ENCODE measurements around the gene CLEC10A. TPM values are rescaled to one million over a fixed set of nuclear protein-coding genes. Genes with fewer than 3 reads are reported as not detected.

The CLEC10A gene
- total RNA-seq, 4 donors from 2014 or later = 0.46 to 5.4 (median 1.9) TPM

DNA sequence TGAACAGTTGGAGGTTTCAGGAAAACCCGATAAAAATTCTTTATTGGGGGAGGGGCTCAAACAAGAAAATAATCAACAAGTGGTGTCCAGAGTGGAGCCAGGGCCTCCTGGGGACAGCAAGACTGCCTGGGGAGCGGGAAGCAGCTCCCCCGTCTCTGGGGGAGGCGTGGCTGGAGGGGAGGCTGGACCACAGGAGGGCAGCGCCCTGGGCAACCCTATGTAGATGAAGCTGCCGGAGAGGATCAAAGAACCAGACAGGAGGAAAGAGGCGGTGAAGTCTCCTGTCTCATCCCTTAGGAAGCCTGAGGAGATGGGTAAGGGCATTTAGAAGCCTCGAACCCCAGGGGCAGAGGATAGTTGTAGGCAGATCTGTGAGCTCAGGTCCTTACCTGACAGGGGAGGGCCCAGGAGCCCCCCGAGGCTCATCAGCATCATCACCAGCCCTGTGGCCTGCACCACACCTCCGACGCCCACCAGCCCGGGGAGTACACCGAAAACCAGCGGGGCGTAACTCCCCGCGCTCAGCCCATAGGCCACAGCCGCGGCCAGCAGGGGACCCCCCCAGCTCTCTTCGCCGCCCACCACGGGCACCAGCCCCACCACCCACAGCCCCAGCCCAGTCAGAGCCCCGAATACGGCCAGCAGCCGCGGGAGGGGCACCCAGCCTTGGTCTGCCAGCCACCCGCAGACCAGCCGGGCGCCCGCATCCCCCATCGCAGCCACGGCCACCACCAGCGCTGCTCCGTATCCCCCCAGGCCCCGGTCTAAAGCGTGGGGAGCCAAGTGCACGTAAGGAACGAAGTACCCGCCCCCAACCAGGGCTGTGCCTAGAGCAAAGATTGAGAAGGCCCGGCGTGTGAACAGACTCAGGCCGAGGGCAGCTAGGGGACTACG, 38.2 kb downstream of the CLEC10A start:
- intact Hi-C loops (cut with DNase I; ENCODE audit: low total_unique reads) = no loop called here

DNA sequence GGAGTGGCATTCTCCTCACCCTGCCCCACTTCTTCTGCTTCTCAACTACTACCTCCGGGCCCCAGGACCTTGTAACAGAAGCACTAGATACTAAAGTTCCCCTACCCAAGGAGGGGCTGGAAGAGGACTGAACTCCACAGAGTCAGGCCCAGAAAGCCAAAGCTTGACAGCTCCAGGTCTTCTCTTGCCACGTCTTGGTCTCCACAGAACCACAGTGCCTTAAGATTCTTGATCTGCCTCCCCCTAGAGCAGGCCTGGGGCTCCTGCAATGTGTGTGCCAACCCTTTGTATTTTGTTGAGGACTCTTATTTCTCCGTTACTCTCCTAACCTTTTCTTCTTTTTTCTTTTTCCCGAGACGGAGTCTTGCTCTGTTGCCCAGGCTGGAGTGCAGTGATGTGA, 40.2 kb downstream of the CLEC10A start:
- intact Hi-C loops (cut with DNase I; ENCODE audit: low total_unique reads) = no loop called here
- H3K4me3 ChIP-seq (ENCODE audit: low read depth, poor library complexity, severe bottlenecking) = no peak overlapping the region
- 91 to 96% methylated on average over 5 of the region's 5 CpGs for WGBS, 2 donors
- no peak for TF ChIP-seq POLR2A (IDR thresholded peaks at IDR 0.05)
- TF ChIP-seq, protein P1, sequence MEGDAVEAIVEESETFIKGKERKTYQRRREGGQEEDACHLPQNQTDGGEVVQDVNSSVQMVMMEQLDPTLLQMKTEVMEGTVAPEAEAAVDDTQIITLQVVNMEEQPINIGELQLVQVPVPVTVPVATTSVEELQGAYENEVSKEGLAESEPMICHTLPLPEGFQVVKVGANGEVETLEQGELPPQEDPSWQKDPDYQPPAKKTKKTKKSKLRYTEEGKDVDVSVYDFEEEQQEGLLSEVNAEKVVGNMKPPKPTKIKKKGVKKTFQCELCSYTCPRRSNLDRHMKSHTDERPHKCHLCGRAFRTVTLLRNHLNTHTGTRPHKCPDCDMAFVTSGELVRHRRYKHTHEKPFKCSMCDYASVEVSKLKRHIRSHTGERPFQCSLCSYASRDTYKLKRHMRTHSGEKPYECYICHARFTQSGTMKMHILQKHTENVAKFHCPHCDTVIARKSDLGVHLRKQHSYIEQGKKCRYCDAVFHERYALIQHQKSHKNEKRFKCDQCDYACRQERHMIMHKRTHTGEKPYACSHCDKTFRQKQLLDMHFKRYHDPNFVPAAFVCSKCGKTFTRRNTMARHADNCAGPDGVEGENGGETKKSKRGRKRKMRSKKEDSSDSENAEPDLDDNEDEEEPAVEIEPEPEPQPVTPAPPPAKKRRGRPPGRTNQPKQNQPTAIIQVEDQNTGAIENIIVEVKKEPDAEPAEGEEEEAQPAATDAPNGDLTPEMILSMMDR (IDR thresholded peaks at IDR 0.05) = no peak
- DNase-seq (ENCODE audit: low spot score in 2 of 2) = no peak

More for the DNA sequence above, 38.2 kb downstream of the CLEC10A start:
- TF ChIP-seq, protein P1 (IDR thresholded peaks at IDR 0.05) = no peak
- no peak for TF ChIP-seq POLR2A (IDR thresholded peaks at IDR 0.05)
- no peak for DNase-seq (ENCODE audit: low spot score in 2 of 2)
- 49 to 51% methylated on average over 30 to 36 of the region's 43 CpGs for WGBS, 2 donors
- H3K4me3 ChIP-seq (ENCODE audit: low read depth, poor library complexity, severe bottlenecking) = no peak overlapping the region

DNA sequence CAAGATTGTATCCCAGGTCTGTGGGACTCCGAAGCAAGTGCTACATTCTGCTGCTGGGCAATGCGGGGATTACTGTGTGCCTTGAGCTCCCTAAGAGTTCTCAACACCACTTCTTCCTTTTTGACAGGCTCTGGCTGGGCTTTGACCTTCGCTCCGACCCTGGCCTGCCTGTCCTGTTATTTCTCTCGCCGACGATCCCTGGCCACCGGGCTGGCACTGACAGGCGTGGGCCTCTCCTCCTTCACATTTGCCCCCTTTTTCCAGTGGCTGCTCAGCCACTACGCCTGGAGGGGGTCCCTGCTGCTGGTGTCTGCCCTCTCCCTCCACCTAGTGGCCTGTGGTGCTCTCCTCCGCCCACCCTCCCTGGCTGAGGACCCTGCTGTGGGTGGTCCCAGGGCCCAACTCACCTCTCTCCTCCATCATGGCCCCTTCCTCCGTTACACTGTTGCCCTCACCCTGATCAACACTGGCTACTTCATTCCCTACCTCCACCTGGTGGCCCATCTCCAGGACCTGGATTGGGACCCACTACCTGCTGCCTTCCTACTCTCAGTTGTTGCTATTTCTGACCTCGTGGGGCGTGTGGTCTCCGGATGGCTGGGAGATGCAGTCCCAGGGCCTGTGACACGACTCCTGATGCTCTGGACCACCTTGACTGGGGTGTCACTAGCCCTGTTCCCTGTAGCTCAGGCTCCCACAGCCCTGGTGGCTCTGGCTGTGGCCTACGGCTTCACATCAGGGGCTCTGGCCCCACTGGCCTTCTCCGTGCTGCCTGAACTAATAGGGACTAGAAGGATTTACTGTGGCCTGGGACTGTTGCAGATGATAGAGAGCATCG, 41.8 kb downstream of the CLEC10A start:
- 90 to 91% methylated on average over 19 of the region's 19 CpGs for WGBS, 2 donors
- TF ChIP-seq POLR2A (IDR thresholded peaks at IDR 0.05) = no peak
- TF ChIP-seq, protein P1 (IDR thresholded peaks at IDR 0.05) = no peak
- no peak for DNase-seq (ENCODE audit: low spot score in 2 of 2)
- intact Hi-C loops (cut with DNase I; ENCODE audit: low total_unique reads) = no loop called here
- no peak overlapping the region for H3K4me3 ChIP-seq (ENCODE audit: low read depth, poor library complexity, severe bottlenecking)

DNA sequence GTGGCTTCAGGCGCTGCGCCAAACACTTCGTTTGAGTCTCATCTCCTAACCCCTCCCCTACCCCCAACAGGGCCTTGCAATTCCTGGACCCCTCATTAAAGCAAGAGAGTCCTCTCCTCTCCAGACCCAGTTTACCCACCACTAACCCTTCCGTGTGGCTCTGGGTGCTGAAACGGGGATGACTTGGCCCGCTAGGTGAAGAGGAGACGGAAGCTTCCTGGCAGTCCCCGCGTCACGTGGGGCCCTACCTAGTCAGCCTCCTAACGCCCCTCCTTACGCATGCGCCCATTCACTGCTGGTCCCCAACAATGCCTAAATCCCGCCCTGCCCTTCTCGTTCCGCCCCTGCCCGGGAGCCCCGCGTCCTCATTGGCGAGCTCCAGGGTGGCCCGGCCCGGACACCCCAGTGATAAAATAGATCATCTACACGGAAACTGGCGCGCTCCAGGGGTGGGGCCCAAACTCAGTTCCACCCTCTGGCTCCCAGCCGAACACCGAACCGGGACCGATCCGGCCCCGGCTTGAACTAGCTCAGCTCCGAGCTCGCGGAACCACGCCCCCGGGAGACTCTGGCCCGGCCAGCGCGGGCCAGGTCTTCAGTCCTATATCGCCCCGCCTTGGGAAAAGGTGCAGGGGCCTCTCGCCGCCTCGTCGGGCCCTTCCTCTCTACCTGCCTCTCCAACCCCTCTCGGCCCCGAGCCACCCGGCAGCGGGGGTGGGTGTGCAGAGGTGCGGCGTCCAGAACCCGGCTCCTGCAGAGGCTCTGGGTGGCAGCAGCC, 44.3 kb downstream of the CLEC10A start, which contains the start of gene SLC16A13:
TSS of gene SLC16A13 (plus strand) at position 425 of the 778 bp plus-strand sequence. CDS start 368 bp downstream, outside the sequence.
- DNase-seq (ENCODE audit: low spot score in 2 of 2) = peak; percentile 97 to 99

More for the DNA sequence above, 44.3 kb downstream of the CLEC10A start, which contains the start of gene SLC16A13:
- WGBS, 2 donors = 1% methylated on average over 34 to 43 of the region's 52 CpGs
- TF ChIP-seq POLR2A (IDR thresholded peaks at IDR 0.05) = no peak
- TF ChIP-seq, protein P1 (IDR thresholded peaks at IDR 0.05) = no peak
- peak within 1 kb of the TSS; percentile 47 for H3K4me3 ChIP-seq (ENCODE audit: low read depth, poor library complexity, severe bottlenecking)
- intact Hi-C loops (cut with DNase I; ENCODE audit: low total_unique reads) = no loop called here
